HG02938 (cell line): ENCODE results near the gene CCL20.

Experiments used
- ATAC-seq: cut with Tn5 transposase; IDR thresholded peaks from one replicate; pipeline ENCODE4 v1.9.1; 2021; ENCODE audit warnings: mild to moderate bottlenecking, moderate library complexity; ENCODE audit not compliant: unreplicated experiment

CCL20 gene

GRCh38 chr2:227799202-227799601, 14.4 kb upstream of the CCL20 start:
- no peak for ATAC-seq

- no peak for ATAC-seq
Observed at GRCh38 chr2:227802882-227803281, 10.8 kb upstream of the CCL20 start.

DNA sequence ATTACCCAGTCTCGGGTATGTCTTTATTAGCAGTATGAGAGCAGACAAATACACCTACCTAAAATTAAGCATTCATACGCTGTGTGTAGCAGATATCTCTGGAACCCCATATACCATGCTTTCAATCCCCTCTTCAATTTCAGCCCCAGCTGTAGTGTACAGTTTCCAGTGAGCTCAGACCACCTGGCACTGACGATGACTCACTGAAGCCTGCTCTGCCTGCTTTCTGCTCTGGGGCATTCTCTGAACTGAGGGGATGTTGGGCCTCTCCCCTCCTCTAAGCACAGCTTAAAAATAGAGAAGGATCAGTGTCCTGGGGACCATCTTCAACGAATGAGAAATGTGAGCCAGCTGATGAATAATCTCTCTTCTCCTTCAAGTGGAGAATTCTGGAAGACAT, 8.7 kb upstream of the CCL20 start:
- ATAC-seq, result no peak

- no peak for ATAC-seq
Observed at GRCh38 chr2:227805578-227805977, 8.1 kb upstream of the CCL20 start.

- no peak for ATAC-seq
Observed at GRCh38 chr2:227808936-227809335, 4.7 kb upstream of the CCL20 start.

DNA sequence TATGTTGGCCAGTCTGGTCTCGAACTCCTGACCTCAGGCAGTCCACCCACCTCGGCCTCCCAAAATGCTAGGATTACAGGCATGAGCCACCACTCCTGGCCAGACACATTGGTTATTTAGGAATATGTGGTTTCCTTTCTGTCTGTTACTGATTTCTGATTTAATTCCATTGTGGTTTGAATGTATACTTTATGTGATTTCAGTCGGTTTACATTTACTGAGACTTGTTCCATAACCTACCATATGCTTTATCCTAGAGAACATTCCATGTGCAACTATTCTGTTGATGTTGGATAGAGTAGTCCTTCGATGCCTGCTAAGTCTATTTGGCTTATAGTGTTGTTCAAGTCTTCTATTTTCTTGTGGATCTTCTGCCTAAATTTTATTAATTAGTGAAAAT, 1.6 kb upstream of the CCL20 start:
- no peak for ATAC-seq

- ATAC-seq, result no peak
Observed at GRCh38 chr2:227813229-227813561, 447 bp upstream of the CCL20 start.

GRCh38 chr2:227815066-227815465, 1.4 kb downstream of the CCL20 start:
- no peak for ATAC-seq

DNA sequence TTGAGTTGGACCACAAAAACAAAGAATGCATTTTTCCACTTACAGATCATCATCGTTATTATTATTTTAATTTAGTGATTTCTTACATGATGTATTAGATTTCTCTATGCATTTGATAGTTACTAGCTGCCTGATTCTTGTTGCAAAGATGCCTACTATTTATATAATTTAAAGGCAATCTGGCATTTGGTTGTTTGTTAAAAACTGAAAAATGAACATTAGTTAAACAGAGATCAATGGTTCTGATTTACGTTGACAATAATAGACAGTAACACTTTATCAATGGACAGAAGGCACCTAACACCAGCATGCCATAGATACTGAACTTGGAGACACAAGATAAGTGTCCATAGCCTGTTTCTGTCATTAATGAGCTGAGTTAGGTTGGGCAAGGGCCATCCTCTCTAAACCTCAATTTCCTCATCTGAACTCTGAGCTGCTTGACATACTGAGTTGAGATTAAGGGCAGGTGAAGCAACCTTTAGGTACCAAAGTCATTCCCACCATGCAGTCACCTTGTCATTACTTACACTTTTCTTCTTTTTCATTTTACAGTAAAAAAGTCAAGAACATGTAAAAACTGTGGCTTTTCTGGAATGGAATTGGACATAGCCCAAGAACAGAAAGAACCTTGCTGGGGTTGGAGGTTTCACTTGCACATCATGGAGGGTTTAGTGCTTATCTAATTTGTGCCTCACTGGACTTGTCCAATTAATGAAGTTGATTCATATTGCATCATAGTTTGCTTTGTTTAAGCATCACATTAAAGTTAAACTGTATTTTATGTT, 3.1 kb downstream of the CCL20 start:
- no peak for ATAC-seq

DNA sequence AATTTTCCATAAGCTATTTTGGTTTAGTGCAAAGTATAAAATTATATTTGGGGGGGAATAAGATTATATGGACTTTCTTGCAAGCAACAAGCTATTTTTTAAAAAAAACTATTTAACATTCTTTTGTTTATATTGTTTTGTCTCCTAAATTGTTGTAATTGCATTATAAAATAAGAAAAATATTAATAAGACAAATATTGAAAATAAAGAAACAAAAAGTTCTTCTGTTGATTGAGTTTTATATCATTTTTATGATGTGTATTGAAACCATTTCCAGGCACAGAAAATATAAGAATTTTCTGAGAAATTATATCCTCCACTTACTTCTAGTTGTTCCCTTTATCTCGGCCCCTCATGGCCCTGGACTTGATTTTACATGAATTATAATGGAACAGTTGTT, 3.7 kb downstream of the CCL20 start:
- no peak for ATAC-seq

GRCh38 chr2:227817850-227818674, 4.4 kb downstream of the CCL20 start:
- peak; percentile 41 for ATAC-seq

DNA sequence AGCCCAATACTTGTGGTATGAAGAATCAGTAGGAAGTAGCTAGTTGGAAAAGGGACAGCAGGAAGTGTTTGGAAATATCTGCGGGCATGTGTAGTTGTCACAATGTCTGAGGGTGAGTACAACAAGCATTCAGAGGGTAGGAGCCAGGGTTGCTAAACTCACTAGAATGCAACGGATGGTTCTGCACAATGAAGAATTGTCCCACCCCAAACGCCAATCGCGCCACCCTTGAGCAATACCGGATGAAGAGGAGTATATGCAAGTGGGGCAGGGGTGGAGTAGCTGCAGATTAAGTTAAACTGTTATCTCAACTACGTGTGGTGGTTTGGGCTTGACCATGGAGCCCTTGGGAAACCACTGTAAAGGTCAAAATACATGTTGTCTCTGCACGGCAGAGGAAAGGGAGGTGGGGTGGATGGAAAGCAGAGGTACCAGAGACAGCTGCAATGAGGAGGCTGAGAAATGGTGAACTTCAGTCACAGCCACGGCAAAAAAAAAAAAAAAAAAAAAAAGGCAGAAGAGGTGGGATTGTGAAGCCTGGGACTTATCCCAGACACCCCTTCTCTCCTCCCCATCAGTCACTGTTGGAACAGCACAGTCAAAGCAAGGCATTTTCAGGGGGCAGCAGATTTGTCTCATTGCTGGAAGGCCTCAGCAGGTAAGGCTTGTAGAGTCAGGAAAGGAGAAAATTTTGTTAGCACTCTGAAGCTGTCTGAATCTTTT, 5.2 kb downstream of the CCL20 start:
- peak; percentile 10 for ATAC-seq

GRCh38 chr2:227819398-227819697, 5.7 kb downstream of the CCL20 start:
- no peak for ATAC-seq

DNA sequence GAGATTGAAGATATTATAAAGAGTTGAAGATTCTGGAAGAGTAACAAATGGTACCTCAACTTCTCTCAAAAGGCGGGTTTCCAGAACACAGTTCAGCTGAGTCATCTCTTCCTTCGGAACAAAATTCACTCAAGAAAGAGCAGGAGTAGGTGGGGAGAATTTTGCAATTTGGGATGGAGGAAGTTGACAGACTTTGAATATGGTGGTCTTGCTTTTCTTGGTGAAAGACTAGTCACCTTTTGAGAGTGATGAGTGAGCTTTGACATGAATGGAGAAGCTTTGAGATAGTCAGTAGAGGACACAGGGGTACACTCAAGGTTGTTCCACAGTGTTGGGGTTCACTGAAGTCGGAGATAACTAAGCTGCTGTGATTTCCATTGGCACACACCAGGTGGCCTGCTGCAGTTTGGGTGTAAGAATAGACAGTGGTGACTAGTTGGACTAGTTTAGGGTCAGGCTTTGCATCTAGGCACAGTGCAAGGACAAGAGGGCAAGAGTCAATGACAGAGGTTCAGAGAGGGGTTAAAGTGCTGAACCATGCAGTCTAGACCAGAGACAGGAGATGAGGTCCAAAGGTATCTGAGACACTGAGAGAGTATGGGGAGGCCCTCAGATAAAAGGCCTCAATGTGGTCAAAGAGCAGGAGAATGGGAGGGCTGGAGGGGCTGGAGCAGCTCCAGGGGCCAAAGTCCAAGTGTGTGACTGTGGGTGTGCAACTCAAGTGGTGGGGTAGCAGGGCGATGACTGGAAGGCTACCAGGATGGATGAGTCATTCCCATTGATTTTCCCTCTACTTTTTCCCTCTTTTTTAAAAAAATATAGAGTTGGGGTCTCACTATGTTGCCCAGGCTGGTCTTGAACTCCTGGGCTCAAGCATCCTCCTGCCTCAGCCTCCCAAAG, 7.7 kb downstream of the CCL20 start:
- ATAC-seq, result no peak

- no peak for ATAC-seq
Observed at GRCh38 chr2:227822416-227823003, 8.9 kb downstream of the CCL20 start.

DNA sequence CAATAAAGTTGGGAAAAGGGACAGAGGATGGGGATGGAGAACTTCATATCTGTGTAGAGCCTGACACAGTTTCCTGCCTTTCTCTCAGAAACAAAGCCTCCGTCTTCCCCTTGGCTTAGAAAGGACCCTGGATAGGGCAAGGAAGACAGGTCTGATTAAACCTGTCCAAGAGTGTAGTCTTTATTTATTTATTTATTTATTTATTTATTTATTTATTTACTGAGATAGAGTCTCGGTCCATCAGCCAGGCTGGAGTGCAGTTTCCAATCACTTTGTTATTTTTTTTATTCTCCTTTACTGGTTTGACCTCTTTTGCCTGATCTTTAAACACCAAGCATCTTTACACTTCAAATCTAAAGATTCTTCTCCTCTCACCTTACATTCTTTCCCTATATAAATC, 10.3 kb downstream of the CCL20 start:
- no peak for ATAC-seq

GRCh38 chr2:227824711-227825110, 11.1 kb downstream of the CCL20 start:
- no peak for ATAC-seq

- ATAC-seq, result no peak
Observed at GRCh38 chr2:227826019-227826521, 12.4 kb downstream of the CCL20 start.

DNA sequence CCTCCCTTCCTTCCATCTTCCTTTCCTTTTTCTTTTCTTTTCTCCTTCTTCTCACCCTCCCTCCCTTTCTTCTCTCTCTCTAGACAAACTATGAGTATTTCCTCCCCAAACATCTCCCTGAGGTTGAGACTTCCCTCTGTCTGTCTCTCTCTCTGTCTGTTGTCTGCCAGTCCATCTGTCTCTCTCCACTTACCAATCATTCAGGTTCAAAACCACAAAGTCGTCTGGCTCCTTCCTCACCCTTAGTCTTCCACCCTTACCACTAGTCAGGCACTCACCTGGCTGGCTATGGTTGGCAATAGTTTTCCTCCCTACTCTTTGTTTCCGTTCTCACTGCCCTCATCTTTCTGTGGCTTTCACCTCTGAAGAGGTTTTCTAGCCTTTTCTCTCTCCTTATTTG, 12.9 kb downstream of the CCL20 start:
- ATAC-seq, result no peak

GRCh38 chr2:227827143-227827542, 13.5 kb downstream of the CCL20 start:
- no peak for ATAC-seq
